Calu3 (cell line): Measurements from ENCODE around the gene TM9SF4. TPM values are rescaled to one million over a fixed set of nuclear protein-coding genes. Genes with fewer than 3 reads are reported as not detected.
A peak's percentile ranks its signal among the peaks of the same experiment; 100 is the strongest.

Experiments used
- BruUV-seq: library from RNA; stranded (reverse); fragments of 400-500 nt; replicated peaks from 2 replicates; lab custom pipeline; 2021; lab: Mats Ljungman, UMichigan
- CTCF ChIA-PET: fragments of 300-600 bp; sonication (Branson Sonifier 250); formaldehyde crosslinking; loops from one replicate; lab custom pipeline; 2022; ENCODE audit warnings: antibody characterized with exemption; lab: Charles Lee
- DNase-seq: peaks from one replicate; pipeline ENCODE4 v3.0.0; 2022
- H3K27ac Mint-ChIP-seq: one replicate; pipeline ENCODE4 v1.8.0; 2022; ENCODE audit warnings: mixed read lengths; ENCODE audit not compliant: unreplicated experiment
- H3K27me3 Mint-ChIP-seq: one replicate; pipeline ENCODE4 v1.8.0; 2022; ENCODE audit warnings: mixed read lengths; ENCODE audit not compliant: unreplicated experiment
- H3K36me3 Mint-ChIP-seq: one replicate; pipeline ENCODE4 v1.8.0; 2022; ENCODE audit warnings: mild to moderate bottlenecking, moderate library complexity, mixed read lengths; ENCODE audit not compliant: insufficient read depth, unreplicated experiment
- H3K4me1 Mint-ChIP-seq: one replicate; pipeline ENCODE4 v1.8.0; 2022; ENCODE audit warnings: mild to moderate bottlenecking, low read depth, mixed read lengths; ENCODE audit not compliant: unreplicated experiment
- H3K4me3 Mint-ChIP-seq: one replicate; pipeline ENCODE4 v1.8.0; 2022; ENCODE audit warnings: mild to moderate bottlenecking, low read depth, moderate library complexity, mixed read lengths; ENCODE audit not compliant: unreplicated experiment
- H3K9me3 Mint-ChIP-seq: one replicate; pipeline ENCODE4 v1.8.0; 2022; ENCODE audit warnings: low read depth, mixed read lengths; ENCODE audit not compliant: unreplicated experiment
- CTCF ChIP-seq: fragments of 200-600 bp; IDR thresholded peaks from one replicate; pipeline ENCODE4 v1.8.0; 2022; ENCODE audit warnings: antibody characterized with exemption; ENCODE audit not compliant: unreplicated experiment
- intact Hi-C: fragments of 100-400 bp; cut with micrococcal nuclease; formaldehyde crosslinking; loops from one replicate; pipeline ENCODE4 v1.10.0; 2022; ENCODE audit not compliant: unreplicated experiment
- total RNA-seq: library from RNA; stranded (reverse); gene quantifications from 2 replicates; pipeline ENCODE4 v1.2.3, GENCODE V29; 2022

TM9SF4 gene
- total RNA-seq, 1 experiment from 2014 or later, result 95.3 TPM

DNA sequence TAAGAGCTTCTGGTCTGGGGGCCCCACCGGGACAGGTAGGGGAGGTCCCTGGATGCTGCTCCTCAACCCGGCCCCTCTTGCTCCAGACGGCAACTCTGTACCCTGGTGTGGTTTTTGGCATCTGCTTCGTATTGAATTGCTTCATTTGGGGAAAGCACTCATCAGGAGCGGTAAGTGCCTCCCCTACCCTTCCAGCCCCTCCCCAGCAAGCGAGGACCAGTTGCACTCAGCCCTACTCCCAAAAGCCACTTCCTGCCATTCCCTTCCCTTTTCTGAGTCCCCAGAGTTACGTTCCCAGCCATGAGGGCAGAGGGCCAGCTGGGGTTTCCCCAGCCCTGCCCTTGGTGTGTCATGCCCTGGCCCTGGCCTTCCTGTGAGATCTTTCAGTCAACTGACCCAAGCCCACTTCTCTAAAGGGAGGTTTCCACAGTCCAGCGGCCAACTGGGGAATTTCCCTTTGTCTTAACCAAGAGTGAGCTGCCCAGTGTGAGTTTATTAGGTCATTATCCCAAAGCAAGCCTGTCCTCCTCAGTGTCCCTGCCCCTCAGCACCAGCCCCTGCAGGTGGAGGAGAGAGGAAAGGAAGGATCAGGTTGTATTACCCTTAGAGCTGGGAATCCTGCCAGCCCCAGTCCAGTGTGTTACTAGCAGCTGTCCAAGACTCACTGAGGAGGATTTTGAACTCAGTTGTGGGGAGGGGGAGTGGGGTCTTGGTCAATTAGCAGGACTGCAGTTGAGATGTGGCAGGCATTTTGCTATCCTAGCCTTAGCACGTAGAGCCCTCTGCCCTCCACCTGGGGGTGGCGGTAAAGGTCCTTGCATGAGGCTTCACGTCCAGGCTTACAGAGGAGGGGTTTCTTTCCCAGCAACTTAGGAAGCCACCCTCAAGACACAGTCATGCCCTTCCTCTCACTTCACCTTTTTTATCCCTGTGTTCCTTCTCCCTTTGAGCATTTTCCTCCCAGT, 45.8 kb downstream of the TM9SF4 start:
- Mint-ChIP-seq H3K27ac (peak overlapping the region; percentile 10), H3K36me3 (peaks cover 63% of the 10 kb centered on the region), H3K4me3 (no peak overlapping the region), H3K4me1 (peaks cover 26% of the 10 kb centered on the region), H3K9me3 (no peaks in the 10 kb centered on the region), H3K27me3 (no peaks in the 10 kb centered on the region)
- no TSS peak for BruUV-seq
- peak; percentile 42 for TF ChIP-seq CTCF
- peak; percentile 85 for DNase-seq
- intact Hi-C loops, result no loop called here
- CTCF ChIA-PET, result interaction anchor here (0.5 to 1.7 kb wide), 4 partner anchors 12 to 256 kb away, joined by 3 to 6 read pairs (median 4); no protein-coding TSS in a partner anchor

DNA sequence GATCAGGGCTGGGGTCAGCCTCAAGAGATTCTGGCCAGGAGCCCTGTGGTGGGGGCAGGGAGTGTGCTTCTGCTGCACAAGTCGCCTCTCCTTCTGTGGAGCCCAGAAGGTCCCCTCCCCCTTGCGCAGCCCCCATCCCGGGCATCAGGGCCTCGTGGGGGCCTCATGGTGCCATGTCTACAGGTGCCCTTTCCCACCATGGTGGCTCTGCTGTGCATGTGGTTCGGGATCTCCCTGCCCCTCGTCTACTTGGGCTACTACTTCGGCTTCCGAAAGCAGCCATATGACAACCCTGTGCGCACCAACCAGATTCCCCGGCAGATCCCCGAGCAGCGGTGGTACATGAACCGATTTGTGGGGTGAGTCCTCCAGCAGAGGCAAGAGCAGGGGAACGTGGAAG, 48.1 kb downstream of the TM9SF4 start:
- intact Hi-C loops, result no loop called here
- no peak overlapping the region for H3K27ac Mint-ChIP-seq
- H3K4me1 Mint-ChIP-seq, result peaks cover 21% of the 10 kb centered on the region
- no peaks in the 10 kb centered on the region for H3K27me3 Mint-ChIP-seq
- no TSS peak for BruUV-seq
- no peak for TF ChIP-seq CTCF
- no peaks in the 10 kb centered on the region for H3K9me3 Mint-ChIP-seq
- CTCF ChIA-PET, result interaction anchor here (1.1 kb wide), 1 partner anchor 36 kb away, joined by 3 read pairs; no protein-coding TSS in a partner anchor
- H3K36me3 Mint-ChIP-seq, result peaks cover 67% of the 10 kb centered on the region
- no peak overlapping the region for H3K4me3 Mint-ChIP-seq
- no peak for DNase-seq

- Mint-ChIP-seq H3K9me3 (no peaks in the 10 kb centered on the region), H3K27ac (no peak overlapping the region), H3K36me3 (peaks cover 65% of the 10 kb centered on the region), H3K27me3 (no peaks in the 10 kb centered on the region), H3K4me1 (peaks cover 17% of the 10 kb centered on the region), H3K4me3 (no peak overlapping the region)
- intact Hi-C loops, result no loop called here
- CTCF ChIA-PET, result no interaction called here
- DNase-seq, result no peak
- TF ChIP-seq CTCF, result no peak
- no TSS peak for BruUV-seq
Observed at GRCh38 chr20:32158351-32158750, 48.8 kb downstream of the TM9SF4 start.

DNA sequence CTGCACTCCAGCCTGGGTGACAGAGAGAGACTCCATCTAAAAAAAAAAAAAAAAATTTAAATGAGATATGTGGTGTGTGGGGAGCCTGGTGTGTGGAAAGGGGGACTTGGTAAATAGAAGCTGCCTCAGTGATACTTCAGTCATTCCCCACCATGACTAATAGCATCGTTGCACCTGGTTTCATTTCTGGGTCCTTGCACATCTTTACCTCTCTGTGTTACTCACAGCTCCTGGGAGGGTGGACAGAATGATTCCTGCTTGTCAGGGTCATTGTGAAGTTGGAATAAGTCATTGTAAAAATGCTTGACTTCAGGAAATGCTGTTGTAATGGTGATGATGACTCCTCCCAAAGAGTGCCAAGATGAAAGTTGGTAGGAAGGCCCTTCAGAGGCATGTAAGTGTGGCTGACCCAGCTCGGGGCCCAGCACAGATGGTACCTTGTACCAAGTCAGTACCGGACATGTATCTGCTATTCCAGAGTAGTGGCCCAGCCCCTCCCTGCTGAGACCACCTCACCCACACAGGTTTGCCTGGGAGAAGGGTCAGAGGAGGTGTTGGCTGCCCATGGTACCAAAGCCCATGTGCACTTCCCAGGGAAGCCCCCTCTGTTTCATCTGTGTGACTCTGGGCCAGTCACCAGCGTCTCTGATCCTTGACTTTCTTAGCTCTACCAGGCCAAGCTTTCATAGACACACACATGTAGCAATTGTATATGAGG, 49.6 kb downstream of the TM9SF4 start:
- H3K4me1 Mint-ChIP-seq, result peaks cover 17% of the 10 kb centered on the region
- no peaks in the 10 kb centered on the region for H3K9me3 Mint-ChIP-seq
- no peak for TF ChIP-seq CTCF
- no TSS peak for BruUV-seq
- H3K27me3 Mint-ChIP-seq, result no peaks in the 10 kb centered on the region
- H3K36me3 Mint-ChIP-seq, result peaks cover 63% of the 10 kb centered on the region
- no peak for DNase-seq
- H3K27ac Mint-ChIP-seq, result no peak overlapping the region
- CTCF ChIA-PET, result interaction anchor here (0.7 kb wide), 1 partner anchor 1529 kb away, joined by 4 read pairs; no protein-coding TSS in a partner anchor
- no peak overlapping the region for H3K4me3 Mint-ChIP-seq
- intact Hi-C loops, result no loop called here
